Germinal center (tissue), 1 donor: ENCODE results near the gene HINT2.

Source experiments
- DNase-seq: peaks from one replicate; pipeline ENCODE4 v3.0.0; 2012; ENCODE audit warnings: mixed read lengths, low spot score

The HINT2 gene

GRCh38 chr9:35840881-35841644 lies 26.2 kb upstream of the HINT2 start:
- no peak for DNase-seq

- no peak for DNase-seq
Measured at GRCh38 chr9:35839926-35840325, 25.1 kb upstream of the HINT2 start.

- no peak for DNase-seq
Measured at GRCh38 chr9:35836595-35836994, 21.8 kb upstream of the HINT2 start.

GRCh38 chr9:35835766-35836165 lies 20.9 kb upstream of the HINT2 start:
- no peak for DNase-seq

GRCh38 chr9:35835216-35835632 lies 20.4 kb upstream of the HINT2 start:
- DNase-seq, result no peak

- DNase-seq, result no peak
Measured at GRCh38 chr9:35834260-35835215, 19.7 kb upstream of the HINT2 start.

GRCh38 chr9:35832814-35833213 lies 18.0 kb upstream of the HINT2 start:
- DNase-seq, result no peak

- no peak for DNase-seq
Measured at GRCh38 chr9:35831040-35831439, 16.2 kb upstream of the HINT2 start.

- DNase-seq, result no peak
Measured at GRCh38 chr9:35829764-35830096, 14.9 kb upstream of the HINT2 start.

GRCh38 chr9:35829084-35829763 lies 14.4 kb upstream of the HINT2 start, which contains the start of gene TMEM8B:
Gene TMEM8B (plus strand): TSS chr9:35829228. CDS start chr9:35829448, 220 bp downstream.
- peak; percentile 97 for DNase-seq

GRCh38 chr9:35828716-35829083 lies 13.9 kb upstream of the HINT2 start, which contains the start of gene FAM221B:
Gene FAM221B (minus strand): TSS chr9:35828732. CDS start chr9:35826161, 2,571 bp downstream.
- DNase-seq, result no peak

- DNase-seq, result no peak
Measured at GRCh38 chr9:35827486-35827885, 12.6 kb upstream of the HINT2 start.

GRCh38 chr9:35826071-35826701 lies 11.3 kb upstream of the HINT2 start:
- peak; percentile 59 for DNase-seq

- DNase-seq, result no peak
Measured at GRCh38 chr9:35822926-35823325, 8.1 kb upstream of the HINT2 start.

GRCh38 chr9:35820076-35820475 lies 5.2 kb upstream of the HINT2 start:
- DNase-seq, result no peak

- DNase-seq, result no peak
Measured at GRCh38 chr9:35818341-35818740, 3.5 kb upstream of the HINT2 start.

- no peak for DNase-seq
Measured at GRCh38 chr9:35816708-35817107, 1.9 kb upstream of the HINT2 start.

- DNase-seq, result peak; percentile 62
Measured at GRCh38 chr9:35814106-35814840, 569 bp downstream of the HINT2 start.

- DNase-seq, result no peak
Measured at GRCh38 chr9:35813434-35814105, 1.3 kb downstream of the HINT2 start.

- DNase-seq, result peak; percentile 93
Measured at GRCh38 chr9:35812025-35812602, 2.7 kb downstream of the HINT2 start, which contains the start of gene SPAG8. Gene SPAG8 (minus strand): TSS chr9:35812262. CDS start chr9:35812147, 115 bp downstream.
